Fibroblast of mammary gland (primary cell): ENCODE data around the gene PPP2R5E.

Source experiments
- DNase-seq: peaks from one replicate; pipeline ENCODE4 v3.0.0-alpha.2; 2010; ENCODE audit warnings: low read depth
- H3K4me3 ChIP-seq: 2 replicates; pipeline ENCODE4 v1.5.1; 2011; ENCODE audit warnings: low read depth, mild to moderate bottlenecking, low read length, moderate library complexity; ENCODE audit not compliant: control insufficient read depth
- CTCF ChIP-seq: conservative IDR thresholded peaks from 2 replicates; pipeline ENCODE4 v1.5.1; 2011; ENCODE audit warnings: low read depth, low read length, inconsistent platforms; ENCODE audit not compliant: control insufficient read depth, insufficient read depth

PPP2R5E gene

GRCh38 chr14:63544591-63545299, 1.6 kb upstream of the PPP2R5E start:
- peak; percentile 56 for DNase-seq
- peak; percentile 72 for TF ChIP-seq CTCF
- H3K4me3 ChIP-seq, result peak overlapping the region; percentile 85

- no peak for TF ChIP-seq CTCF
- H3K4me3 ChIP-seq, result peak overlapping the region; percentile 85
- DNase-seq, result no peak
Measured at GRCh38 chr14:63543826-63544406, 739 bp upstream of the PPP2R5E start.

GRCh38 chr14:63542231-63542999, 762 bp downstream of the PPP2R5E start:
- TF ChIP-seq CTCF, result no peak
- DNase-seq, result no peak
- peak overlapping the region; percentile 83 for H3K4me3 ChIP-seq

GRCh38 chr14:63535918-63536317, 7.3 kb downstream of the PPP2R5E start:
- TF ChIP-seq CTCF, result no peak
- DNase-seq, result no peak
- no peak overlapping the region for H3K4me3 ChIP-seq

GRCh38 chr14:63533474-63533873, 9.7 kb downstream of the PPP2R5E start:
- no peak for DNase-seq
- no peak overlapping the region for H3K4me3 ChIP-seq
- TF ChIP-seq CTCF, result no peak

GRCh38 chr14:63524537-63525155, 18.5 kb downstream of the PPP2R5E start:
- TF ChIP-seq CTCF, result no peak
- no peak overlapping the region for H3K4me3 ChIP-seq
- DNase-seq, result no peak
